ENCODE data around the gene PI4KA.

PI4KA gene

DNA sequence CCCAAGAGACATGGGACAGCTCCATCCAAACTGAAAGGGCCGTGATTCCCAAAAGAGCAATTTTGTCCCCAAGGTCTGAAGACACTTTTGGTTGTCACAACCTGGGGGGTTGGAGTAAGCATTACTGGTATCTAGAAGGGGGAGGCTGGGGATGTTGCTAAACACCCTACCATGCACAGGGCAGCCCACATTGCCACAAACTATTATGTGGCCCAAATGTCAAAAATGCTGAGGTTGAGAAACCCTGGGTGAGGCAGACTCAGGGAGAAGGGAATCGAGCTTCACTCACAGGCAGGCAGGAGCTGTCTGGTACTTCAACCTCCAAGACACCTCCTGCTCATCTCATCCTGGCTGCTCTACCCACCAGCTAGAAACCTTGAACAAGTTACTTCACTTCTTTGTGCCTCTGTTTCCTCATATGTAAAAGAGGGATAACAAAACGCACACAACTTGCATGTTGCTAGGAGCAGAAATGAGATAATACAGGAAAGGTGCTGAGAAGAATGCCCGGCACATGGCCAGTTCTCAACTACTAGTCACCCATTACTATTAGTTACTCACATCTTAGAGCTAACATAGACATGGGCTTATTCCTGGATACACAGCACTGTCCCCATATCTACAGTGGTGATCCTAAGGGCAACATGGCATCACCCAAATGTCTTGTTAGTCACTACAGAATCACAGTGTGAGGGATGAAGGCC lies 75.9 kb downstream of the PI4KA start (continued):
- TF ChIP-seq, protein P1, sequence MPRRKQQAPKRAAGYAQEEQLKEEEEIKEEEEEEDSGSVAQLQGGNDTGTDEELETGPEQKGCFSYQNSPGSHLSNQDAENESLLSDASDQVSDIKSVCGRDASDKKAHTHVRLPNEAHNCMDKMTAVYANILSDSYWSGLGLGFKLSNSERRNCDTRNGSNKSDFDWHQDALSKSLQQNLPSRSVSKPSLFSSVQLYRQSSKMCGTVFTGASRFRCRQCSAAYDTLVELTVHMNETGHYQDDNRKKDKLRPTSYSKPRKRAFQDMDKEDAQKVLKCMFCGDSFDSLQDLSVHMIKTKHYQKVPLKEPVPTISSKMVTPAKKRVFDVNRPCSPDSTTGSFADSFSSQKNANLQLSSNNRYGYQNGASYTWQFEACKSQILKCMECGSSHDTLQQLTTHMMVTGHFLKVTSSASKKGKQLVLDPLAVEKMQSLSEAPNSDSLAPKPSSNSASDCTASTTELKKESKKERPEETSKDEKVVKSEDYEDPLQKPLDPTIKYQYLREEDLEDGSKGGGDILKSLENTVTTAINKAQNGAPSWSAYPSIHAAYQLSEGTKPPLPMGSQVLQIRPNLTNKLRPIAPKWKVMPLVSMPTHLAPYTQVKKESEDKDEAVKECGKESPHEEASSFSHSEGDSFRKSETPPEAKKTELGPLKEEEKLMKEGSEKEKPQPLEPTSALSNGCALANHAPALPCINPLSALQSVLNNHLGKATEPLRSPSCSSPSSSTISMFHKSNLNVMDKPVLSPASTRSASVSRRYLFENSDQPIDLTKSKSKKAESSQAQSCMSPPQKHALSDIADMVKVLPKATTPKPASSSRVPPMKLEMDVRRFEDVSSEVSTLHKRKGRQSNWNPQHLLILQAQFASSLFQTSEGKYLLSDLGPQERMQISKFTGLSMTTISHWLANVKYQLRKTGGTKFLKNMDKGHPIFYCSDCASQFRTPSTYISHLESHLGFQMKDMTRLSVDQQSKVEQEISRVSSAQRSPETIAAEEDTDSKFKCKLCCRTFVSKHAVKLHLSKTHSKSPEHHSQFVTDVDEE (CRISPR knock-in tag; IDR thresholded peaks at IDR 0.05): no peak

DNA sequence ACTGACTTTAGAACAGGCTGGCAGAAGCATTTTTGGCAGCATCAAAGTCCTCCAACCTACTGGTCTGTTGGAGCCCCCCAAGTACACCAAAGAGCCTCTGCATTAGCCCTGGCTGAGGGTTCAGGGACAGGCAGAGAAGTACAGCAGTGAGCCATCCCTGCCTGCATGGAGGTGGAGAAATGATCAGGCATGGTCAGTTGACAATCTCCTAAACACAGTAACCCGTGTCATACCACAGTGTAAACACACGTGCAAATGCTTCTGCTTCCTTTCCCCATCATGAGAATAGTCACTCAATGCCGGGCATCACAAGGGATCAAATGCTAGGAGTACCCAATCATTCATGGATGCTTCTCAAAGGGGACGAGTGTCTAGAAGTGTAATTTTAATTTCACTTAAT lies 76.5 kb downstream of the PI4KA start:
- ATAC-seq: no peak
- TF ChIP-seq, protein P1 (CRISPR knock-in tag; IDR thresholded peaks at IDR 0.05): no peak
- TF ChIP-seq SNAI2 (CRISPR knock-in tag; IDR thresholded peaks at IDR 0.05) (no peak), ZFP30 (CRISPR knock-in tag; IDR thresholded peaks at IDR 0.05) (no peak), TCF4 (CRISPR knock-in tag; IDR thresholded peaks at IDR 0.05; ENCODE audit: borderline replicate concordance) (no peak)

DNA sequence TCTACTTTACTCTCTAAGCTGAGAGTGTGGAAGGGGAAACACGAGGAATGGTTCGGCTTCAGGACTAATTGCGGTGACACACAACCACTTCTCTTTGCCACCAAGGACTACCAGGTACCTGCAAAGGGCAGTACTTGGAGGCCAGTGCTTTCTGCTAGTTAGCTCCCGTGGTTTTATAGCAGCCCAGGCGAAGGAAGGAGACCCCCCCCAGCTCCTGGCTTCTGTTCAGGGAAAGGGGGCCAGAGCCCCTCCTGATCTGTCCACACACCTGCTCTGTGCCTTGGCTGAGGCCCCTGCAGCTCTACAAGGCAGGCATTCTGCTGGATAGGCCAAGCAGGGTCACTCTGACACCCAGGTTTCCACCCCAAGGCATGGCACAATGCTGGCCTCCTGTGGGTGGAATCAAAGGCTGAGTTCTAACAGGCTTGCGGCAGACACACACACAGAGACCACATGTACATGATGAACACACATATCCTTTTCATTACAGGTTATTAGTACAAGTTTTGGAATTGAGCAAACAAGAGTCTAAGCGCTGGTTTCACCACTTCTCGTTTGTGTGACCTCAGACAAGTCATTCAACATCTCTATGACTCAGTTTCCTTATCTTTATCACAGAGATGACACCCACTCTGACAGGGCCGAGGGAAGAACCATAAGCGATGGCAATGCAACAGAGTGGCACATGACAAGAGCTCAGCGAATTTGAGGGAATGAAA lies 77.2 kb downstream of the PI4KA start:
- no peak for ATAC-seq

More for the DNA sequence above, 77.2 kb downstream of the PI4KA start:
- no peak for TF ChIP-seq ZNF8 (CRISPR knock-in tag; IDR thresholded peaks at IDR 0.05)
- no peak for TF ChIP-seq ZFP3 (CRISPR knock-in tag; IDR thresholded peaks at IDR 0.05)
- TF ChIP-seq CSDC2 (CRISPR knock-in tag; IDR thresholded peaks at IDR 0.05): no peak
- TF ChIP-seq, protein P2, sequence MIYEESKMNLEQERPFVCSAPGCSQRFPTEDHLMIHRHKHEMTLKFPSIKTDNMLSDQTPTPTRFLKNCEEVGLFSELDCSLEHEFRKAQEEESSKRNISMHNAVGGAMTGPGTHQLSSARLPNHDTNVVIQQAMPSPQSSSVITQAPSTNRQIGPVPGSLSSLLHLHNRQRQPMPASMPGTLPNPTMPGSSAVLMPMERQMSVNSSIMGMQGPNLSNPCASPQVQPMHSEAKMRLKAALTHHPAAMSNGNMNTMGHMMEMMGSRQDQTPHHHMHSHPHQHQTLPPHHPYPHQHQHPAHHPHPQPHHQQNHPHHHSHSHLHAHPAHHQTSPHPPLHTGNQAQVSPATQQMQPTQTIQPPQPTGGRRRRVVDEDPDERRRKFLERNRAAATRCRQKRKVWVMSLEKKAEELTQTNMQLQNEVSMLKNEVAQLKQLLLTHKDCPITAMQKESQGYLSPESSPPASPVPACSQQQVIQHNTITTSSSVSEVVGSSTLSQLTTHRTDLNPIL (CRISPR knock-in tag; IDR thresholded peaks at IDR 0.05; ENCODE audit: low read depth): no peak
- no peak for TF ChIP-seq ZFP30 (CRISPR knock-in tag; IDR thresholded peaks at IDR 0.05)
- TF ChIP-seq OSR1 (CRISPR knock-in tag; IDR thresholded peaks at IDR 0.05): no peak
- TF ChIP-seq ZNF70 (CRISPR knock-in tag; IDR thresholded peaks at IDR 0.05): no peak
- TF ChIP-seq SNAI2 (CRISPR knock-in tag; IDR thresholded peaks at IDR 0.05): no peak
- TF ChIP-seq BACH2 (CRISPR knock-in tag; IDR thresholded peaks at IDR 0.05; ENCODE audit: borderline replicate concordance): no peak
- TF ChIP-seq TOX (CRISPR knock-in tag; IDR thresholded peaks at IDR 0.05; ENCODE audit: borderline replicate concordance): no peak
- no peak for TF ChIP-seq ZNF565 (CRISPR knock-in tag; conservative IDR thresholded peaks at IDR 0.05; ENCODE audit: low read depth)
- TF ChIP-seq, protein P3, sequence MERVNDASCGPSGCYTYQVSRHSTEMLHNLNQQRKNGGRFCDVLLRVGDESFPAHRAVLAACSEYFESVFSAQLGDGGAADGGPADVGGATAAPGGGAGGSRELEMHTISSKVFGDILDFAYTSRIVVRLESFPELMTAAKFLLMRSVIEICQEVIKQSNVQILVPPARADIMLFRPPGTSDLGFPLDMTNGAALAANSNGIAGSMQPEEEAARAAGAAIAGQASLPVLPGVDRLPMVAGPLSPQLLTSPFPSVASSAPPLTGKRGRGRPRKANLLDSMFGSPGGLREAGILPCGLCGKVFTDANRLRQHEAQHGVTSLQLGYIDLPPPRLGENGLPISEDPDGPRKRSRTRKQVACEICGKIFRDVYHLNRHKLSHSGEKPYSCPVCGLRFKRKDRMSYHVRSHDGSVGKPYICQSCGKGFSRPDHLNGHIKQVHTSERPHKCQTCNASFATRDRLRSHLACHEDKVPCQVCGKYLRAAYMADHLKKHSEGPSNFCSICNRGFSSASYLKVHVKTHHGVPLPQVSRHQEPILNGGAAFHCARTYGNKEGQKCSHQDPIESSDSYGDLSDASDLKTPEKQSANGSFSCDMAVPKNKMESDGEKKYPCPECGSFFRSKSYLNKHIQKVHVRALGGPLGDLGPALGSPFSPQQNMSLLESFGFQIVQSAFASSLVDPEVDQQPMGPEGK (CRISPR knock-in tag; IDR thresholded peaks at IDR 0.05; ENCODE audit: borderline replicate concordance): no peak
- TF ChIP-seq, protein P4, sequence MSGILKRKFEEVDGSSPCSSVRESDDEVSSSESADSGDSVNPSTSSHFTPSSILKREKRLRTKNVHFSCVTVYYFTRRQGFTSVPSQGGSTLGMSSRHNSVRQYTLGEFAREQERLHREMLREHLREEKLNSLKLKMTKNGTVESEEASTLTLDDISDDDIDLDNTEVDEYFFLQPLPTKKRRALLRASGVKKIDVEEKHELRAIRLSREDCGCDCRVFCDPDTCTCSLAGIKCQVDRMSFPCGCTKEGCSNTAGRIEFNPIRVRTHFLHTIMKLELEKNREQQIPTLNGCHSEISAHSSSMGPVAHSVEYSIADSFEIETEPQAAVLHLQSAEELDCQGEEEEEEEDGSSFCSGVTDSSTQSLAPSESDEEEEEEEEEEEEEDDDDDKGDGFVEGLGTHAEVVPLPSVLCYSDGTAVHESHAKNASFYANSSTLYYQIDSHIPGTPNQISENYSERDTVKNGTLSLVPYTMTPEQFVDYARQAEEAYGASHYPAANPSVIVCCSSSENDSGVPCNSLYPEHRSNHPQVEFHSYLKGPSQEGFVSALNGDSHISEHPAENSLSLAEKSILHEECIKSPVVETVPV (CRISPR knock-in tag; IDR thresholded peaks at IDR 0.05): no peak
- TF ChIP-seq PPARA (CRISPR knock-in tag; IDR thresholded peaks at IDR 0.05; ENCODE audit: borderline replicate concordance): no peak
- TF ChIP-seq, protein P1 (CRISPR knock-in tag; IDR thresholded peaks at IDR 0.05): no peak

Measured in SK-N-SH treated with all-trans-retinoic acid at 6 μM for 48 hours (cell line).